WTC11 (cell line): ENCODE results near the gene PIGQ. TPM values are rescaled to one million over a fixed set of nuclear protein-coding genes. Genes with fewer than 3 reads are reported as not detected.

Experiments used
- ATAC-seq: fragments of 200-7000 bp; cut with Tn5 transposase; 2 replicates; pipeline ENCODE4 v1.10.0; 2021; ENCODE audit warnings: mild to moderate bottlenecking, moderate library complexity
- CTCF ChIA-PET: fragments of 300-600 bp; sonication (Branson Sonifier 250); formaldehyde crosslinking; loops from one replicate; lab custom pipeline; 2021; ENCODE audit warnings: antibody characterized with exemption; lab: Charles Lee
- POLR2A ChIA-PET: fragments of 350-600 bp; sonication (Branson Sonifier 250); formaldehyde crosslinking; loops from one replicate; lab custom pipeline; 2021; ENCODE audit warnings: antibody characterized with exemption; lab: Charles Lee
- DNase-seq: peaks from one replicate; pipeline ENCODE4 v3.0.0; 2021; ENCODE audit warnings: low spot score
- H3K27ac Mint-ChIP-seq: 2 replicates; pipeline ENCODE4 v1.8.0; 2021; ENCODE audit warnings: mixed read lengths
- H3K27me3 Mint-ChIP-seq: 2 replicates; pipeline ENCODE4 v1.8.0; 2021; ENCODE audit warnings: low read depth, mild to moderate bottlenecking, moderate library complexity, mixed read lengths
- H3K36me3 Mint-ChIP-seq: 2 replicates; pipeline ENCODE4 v1.8.0; 2021; ENCODE audit warnings: mixed read lengths
- H3K4me1 Mint-ChIP-seq: 2 replicates; pipeline ENCODE4 v1.8.0; 2022; ENCODE audit warnings: mixed read lengths
- H3K4me3 Mint-ChIP-seq: 2 replicates; pipeline ENCODE4 v1.8.0; 2021; ENCODE audit warnings: mild to moderate bottlenecking, moderate library complexity, mixed read lengths
- H3K9me3 Mint-ChIP-seq: 2 replicates; pipeline ENCODE4 v1.8.0; 2021; ENCODE audit warnings: mixed read lengths
- EMX1 ChIP-seq: fragments of 250-450 bp; sonication (Bioruptor Pico); IDR thresholded peaks from 2 replicates; pipeline ENCODE4 v1.8.0; 2021; ENCODE audit warnings: mild to moderate bottlenecking
- FOXK1 ChIP-seq: sonication (generic); formaldehyde crosslinking; IDR thresholded peaks from 2 replicates; pipeline ENCODE4 v1.8.0; 2022; ENCODE audit warnings: mild to moderate bottlenecking, moderate library complexity, missing genetic modification reagents
- MXD4 ChIP-seq: fragments of 250-450 bp; sonication (Bioruptor Pico); IDR thresholded peaks from 2 replicates; pipeline ENCODE4 v1.8.0; 2021; ENCODE audit warnings: mild to moderate bottlenecking, moderate library complexity, borderline replicate concordance
- OVOL2 ChIP-seq: fragments of 250-450 bp; sonication (Bioruptor Pico); IDR thresholded peaks from 2 replicates; pipeline ENCODE4 v1.9.0; 2021; ENCODE audit warnings: mild to moderate bottlenecking, borderline replicate concordance
- TP53 ChIP-seq: sonication (generic); formaldehyde crosslinking; IDR thresholded peaks from 2 replicates; pipeline ENCODE4 v1.8.1; 2023; ENCODE audit warnings: mild to moderate bottlenecking, missing genetic modification reagents
- ZBTB21 ChIP-seq: sonication (generic); formaldehyde crosslinking; IDR thresholded peaks from 2 replicates; pipeline ENCODE4 v1.8.1; 2023; ENCODE audit warnings: mild to moderate bottlenecking, missing genetic modification reagents, borderline replicate concordance
- ZNF138 ChIP-seq: sonication (generic); formaldehyde crosslinking; conservative IDR thresholded peaks from 2 replicates; pipeline ENCODE4 v1.8.1; 2022; ENCODE audit warnings: mild to moderate bottlenecking, moderate library complexity, missing genetic modification reagents
- ZNF317 ChIP-seq: sonication (generic); formaldehyde crosslinking; IDR thresholded peaks from 2 replicates; pipeline ENCODE4 v1.8.1; 2023; ENCODE audit warnings: low read depth, mild to moderate bottlenecking, moderate library complexity, missing genetic modification reagents, borderline replicate concordance
- ZNF671 ChIP-seq: fragments of 250-450 bp; sonication (Bioruptor Pico); IDR thresholded peaks from 2 replicates; pipeline ENCODE4 v1.8.0; 2021; ENCODE audit warnings: mild to moderate bottlenecking
- total RNA-seq: library from RNA; stranded (reverse); gene quantifications from 3 replicates; pipeline ENCODE4 v1.2.3, GENCODE V29; 2021
- TF ChIP-seq, protein P1 (sequence below): fragments of 250-450 bp; sonication (Bioruptor Pico); IDR thresholded peaks from 2 replicates; pipeline ENCODE4 v1.9.0; 2021; ENCODE audit warnings: mild to moderate bottlenecking, borderline replicate concordance
- TF ChIP-seq, protein P2 (sequence below): fragments of 250-450 bp; sonication (Bioruptor Pico); IDR thresholded peaks from 2 replicates; pipeline ENCODE4 v1.9.0; 2021; ENCODE audit warnings: mild to moderate bottlenecking
- TF ChIP-seq, protein P3 (sequence below): sonication (generic); formaldehyde crosslinking; IDR thresholded peaks from 2 replicates; pipeline ENCODE4 v1.8.0; 2022; ENCODE audit warnings: missing genetic modification reagents

PIGQ gene
- total RNA-seq, 1 experiment from 2014 or later = 63.7 TPM

DNA sequence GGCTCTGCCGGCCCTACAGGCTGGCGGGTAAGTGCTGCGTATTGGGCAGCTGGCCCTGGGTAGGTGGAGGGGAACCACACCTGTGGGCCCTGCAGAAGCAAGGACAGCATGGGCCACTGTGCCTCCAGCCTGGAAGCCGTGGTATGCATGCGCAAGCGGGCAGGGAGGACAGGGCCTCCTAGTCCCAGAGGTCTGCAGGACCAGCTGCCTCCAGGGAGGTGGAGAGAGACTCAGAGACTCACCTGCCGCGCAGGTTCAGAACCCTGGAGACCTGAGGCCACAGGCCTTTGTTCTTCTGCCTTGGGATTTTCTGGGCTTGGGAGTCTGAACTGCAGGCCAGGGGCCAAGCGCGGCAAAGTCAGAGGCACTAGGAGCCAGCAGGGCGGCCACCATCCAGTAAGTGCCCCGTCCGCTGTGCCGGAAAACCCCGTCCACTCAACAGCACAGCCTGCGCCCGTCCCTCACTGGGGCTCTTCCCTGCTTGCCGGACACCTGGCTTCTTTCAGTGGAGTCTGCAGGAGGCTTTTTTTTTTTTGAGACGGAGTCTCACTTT lies 11.3 kb downstream of the PIGQ start (continued):
- TF ChIP-seq, protein P1, sequence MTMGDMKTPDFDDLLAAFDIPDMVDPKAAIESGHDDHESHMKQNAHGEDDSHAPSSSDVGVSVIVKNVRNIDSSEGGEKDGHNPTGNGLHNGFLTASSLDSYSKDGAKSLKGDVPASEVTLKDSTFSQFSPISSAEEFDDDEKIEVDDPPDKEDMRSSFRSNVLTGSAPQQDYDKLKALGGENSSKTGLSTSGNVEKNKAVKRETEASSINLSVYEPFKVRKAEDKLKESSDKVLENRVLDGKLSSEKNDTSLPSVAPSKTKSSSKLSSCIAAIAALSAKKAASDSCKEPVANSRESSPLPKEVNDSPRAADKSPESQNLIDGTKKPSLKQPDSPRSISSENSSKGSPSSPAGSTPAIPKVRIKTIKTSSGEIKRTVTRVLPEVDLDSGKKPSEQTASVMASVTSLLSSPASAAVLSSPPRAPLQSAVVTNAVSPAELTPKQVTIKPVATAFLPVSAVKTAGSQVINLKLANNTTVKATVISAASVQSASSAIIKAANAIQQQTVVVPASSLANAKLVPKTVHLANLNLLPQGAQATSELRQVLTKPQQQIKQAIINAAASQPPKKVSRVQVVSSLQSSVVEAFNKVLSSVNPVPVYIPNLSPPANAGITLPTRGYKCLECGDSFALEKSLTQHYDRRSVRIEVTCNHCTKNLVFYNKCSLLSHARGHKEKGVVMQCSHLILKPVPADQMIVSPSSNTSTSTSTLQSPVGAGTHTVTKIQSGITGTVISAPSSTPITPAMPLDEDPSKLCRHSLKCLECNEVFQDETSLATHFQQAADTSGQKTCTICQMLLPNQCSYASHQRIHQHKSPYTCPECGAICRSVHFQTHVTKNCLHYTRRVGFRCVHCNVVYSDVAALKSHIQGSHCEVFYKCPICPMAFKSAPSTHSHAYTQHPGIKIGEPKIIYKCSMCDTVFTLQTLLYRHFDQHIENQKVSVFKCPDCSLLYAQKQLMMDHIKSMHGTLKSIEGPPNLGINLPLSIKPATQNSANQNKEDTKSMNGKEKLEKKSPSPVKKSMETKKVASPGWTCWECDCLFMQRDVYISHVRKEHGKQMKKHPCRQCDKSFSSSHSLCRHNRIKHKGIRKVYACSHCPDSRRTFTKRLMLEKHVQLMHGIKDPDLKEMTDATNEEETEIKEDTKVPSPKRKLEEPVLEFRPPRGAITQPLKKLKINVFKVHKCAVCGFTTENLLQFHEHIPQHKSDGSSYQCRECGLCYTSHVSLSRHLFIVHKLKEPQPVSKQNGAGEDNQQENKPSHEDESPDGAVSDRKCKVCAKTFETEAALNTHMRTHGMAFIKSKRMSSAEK (CRISPR knock-in tag) = no peak
- no peak for TF ChIP-seq MXD4

DNA sequence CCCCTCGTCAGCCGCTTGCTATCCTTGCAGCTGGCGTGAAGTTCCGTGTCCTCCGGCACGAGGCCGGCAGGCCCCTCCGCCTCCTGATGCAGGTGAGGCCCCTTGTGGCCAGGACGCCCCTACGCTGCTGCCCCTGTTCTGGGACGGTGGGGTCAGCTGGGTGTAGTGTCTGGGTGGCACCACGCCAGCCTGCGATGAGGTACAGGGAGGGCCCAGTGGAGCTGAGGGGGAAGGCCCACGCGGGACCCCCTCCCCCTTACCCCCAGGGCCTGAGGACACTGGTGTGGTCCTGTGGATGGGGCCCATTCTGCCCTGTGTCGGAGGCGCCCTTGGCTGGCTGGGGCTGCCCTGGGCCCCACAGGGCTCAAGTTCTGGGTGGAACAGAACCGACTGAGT lies 12.4 kb downstream of the PIGQ start:
- Mint-ChIP-seq H3K27ac (no peak overlapping the region), H3K36me3 (no peaks in the 10 kb centered on the region), H3K27me3 (peaks cover 21% of the 10 kb centered on the region), H3K4me3 (no peak overlapping the region), H3K9me3 (no peaks in the 10 kb centered on the region), H3K4me1 (peaks cover 6% of the 10 kb centered on the region; the same call in 1 of the 2 replicates)
- ATAC-seq = no peak
- ChIA-PET CTCF (interaction anchor here (0.6 to 2.8 kb wide), 32 partner anchors 11 to 303 kb away, joined by 3 to 12 read pairs (median 4); partner anchors contain the start of genes CAPN15, DECR2, MCRIP2 and METTL26), POLR2A (no interaction called here)
- no peak for DNase-seq
- TF ChIP-seq FOXK1 (CRISPR knock-in tag) (no peak), OVOL2 (CRISPR knock-in tag) (no peak), ZNF671 (CRISPR knock-in tag) (no peak), ZBTB21 (CRISPR knock-in tag) (no peak), EMX1 (CRISPR knock-in tag) (no peak), TP53 (no peak), ZNF138 (CRISPR knock-in tag) (no peak), ZNF317 (CRISPR knock-in tag) (no peak)
- TF ChIP-seq, protein P2, sequence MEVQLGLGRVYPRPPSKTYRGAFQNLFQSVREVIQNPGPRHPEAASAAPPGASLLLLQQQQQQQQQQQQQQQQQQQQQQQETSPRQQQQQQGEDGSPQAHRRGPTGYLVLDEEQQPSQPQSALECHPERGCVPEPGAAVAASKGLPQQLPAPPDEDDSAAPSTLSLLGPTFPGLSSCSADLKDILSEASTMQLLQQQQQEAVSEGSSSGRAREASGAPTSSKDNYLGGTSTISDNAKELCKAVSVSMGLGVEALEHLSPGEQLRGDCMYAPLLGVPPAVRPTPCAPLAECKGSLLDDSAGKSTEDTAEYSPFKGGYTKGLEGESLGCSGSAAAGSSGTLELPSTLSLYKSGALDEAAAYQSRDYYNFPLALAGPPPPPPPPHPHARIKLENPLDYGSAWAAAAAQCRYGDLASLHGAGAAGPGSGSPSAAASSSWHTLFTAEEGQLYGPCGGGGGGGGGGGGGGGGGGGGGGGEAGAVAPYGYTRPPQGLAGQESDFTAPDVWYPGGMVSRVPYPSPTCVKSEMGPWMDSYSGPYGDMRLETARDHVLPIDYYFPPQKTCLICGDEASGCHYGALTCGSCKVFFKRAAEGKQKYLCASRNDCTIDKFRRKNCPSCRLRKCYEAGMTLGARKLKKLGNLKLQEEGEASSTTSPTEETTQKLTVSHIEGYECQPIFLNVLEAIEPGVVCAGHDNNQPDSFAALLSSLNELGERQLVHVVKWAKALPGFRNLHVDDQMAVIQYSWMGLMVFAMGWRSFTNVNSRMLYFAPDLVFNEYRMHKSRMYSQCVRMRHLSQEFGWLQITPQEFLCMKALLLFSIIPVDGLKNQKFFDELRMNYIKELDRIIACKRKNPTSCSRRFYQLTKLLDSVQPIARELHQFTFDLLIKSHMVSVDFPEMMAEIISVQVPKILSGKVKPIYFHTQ (CRISPR knock-in tag) = no peak
- TF ChIP-seq, protein P3, sequence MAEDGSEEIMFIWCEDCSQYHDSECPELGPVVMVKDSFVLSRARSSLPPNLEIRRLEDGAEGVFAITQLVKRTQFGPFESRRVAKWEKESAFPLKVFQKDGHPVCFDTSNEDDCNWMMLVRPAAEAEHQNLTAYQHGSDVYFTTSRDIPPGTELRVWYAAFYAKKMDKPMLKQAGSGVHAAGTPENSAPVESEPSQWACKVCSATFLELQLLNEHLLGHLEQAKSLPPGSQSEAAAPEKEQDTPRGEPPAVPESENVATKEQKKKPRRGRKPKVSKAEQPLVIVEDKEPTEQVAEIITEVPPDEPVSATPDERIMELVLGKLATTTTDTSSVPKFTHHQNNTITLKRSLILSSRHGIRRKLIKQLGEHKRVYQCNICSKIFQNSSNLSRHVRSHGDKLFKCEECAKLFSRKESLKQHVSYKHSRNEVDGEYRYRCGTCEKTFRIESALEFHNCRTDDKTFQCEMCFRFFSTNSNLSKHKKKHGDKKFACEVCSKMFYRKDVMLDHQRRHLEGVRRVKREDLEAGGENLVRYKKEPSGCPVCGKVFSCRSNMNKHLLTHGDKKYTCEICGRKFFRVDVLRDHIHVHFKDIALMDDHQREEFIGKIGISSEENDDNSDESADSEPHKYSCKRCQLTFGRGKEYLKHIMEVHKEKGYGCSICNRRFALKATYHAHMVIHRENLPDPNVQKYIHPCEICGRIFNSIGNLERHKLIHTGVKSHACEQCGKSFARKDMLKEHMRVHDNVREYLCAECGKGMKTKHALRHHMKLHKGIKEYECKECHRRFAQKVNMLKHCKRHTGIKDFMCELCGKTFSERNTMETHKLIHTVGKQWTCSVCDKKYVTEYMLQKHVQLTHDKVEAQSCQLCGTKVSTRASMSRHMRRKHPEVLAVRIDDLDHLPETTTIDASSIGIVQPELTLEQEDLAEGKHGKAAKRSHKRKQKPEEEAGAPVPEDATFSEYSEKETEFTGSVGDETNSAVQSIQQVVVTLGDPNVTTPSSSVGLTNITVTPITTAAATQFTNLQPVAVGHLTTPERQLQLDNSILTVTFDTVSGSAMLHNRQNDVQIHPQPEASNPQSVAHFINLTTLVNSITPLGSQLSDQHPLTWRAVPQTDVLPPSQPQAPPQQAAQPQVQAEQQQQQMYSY (CRISPR knock-in tag) = no peak
